ENCODE measurements around the gene DCP1B. TPM values are rescaled to one million over a fixed set of nuclear protein-coding genes. Genes with fewer than 3 reads are reported as not detected.

DCP1B gene
- total and polyA plus RNA-seq, 2 donors (not counting 3 experiments of a cell fraction or from before 2014, with no cell fraction given): 11.2 to 19.8 TPM

- no peak overlapping the region for H3K4me2 ChIP-seq (ENCODE audit: insufficient read depth, low read length)
- CTCF ChIA-PET: interaction anchor here (1.3 to 1.6 kb wide), 2 partner anchors 15 to 28 kb away, joined by 3 to 4 read pairs; no protein-coding TSS in a partner anchor
- H3K27me3 ChIP-seq (ENCODE audit: control insufficient read depth in 2 of 2, insufficient read depth in 2 of 2, low read length in 2 of 2): peaks cover 21 to 26% of the 10 kb centered on the region in 2 experiments
- FAIRE-seq: no peak
- TF ChIP-seq GATA2 (IDR thresholded peaks at IDR 0.05; ENCODE audit: insufficient read depth, insufficient read length, low read depth, low read length) (no peak), EZH2 (IDR thresholded peaks at IDR 0.05; ENCODE audit: borderline replicate concordance, low read depth, low read length, severe bottlenecking) (no peak), POLR2AphosphoS5 (IDR thresholded peaks at IDR 0.05; ENCODE audit: insufficient read depth, low read depth, low read length) (no peak), JUN (IDR thresholded peaks at IDR 0.05; ENCODE audit: borderline replicate concordance, insufficient read depth, insufficient read length, low read depth) (no peak), MYC (IDR thresholded peaks at IDR 0.05; ENCODE audit: low read depth, low read length) (no peak), MAX (IDR thresholded peaks at IDR 0.05; ENCODE audit: insufficient read depth, insufficient read length) (no peak), POLR2A (IDR thresholded peaks at IDR 0.05; ENCODE audit: low read depth, low read length) (no peak), FOS (IDR thresholded peaks at IDR 0.05; ENCODE audit: borderline replicate concordance, insufficient read depth, low read length) (no peak), CTCF (IDR thresholded peaks at IDR 0.05; ENCODE audit: extremely low read depth in 1 of 2, insufficient read depth in 1 of 2, low read depth in 1 of 2, low read length in 2 of 2) (no peak)
- H3K36me3 ChIP-seq (ENCODE audit: control insufficient read depth in 2 of 2, extremely low read depth in 1 of 2, insufficient read depth in 2 of 2, low read length in 2 of 2): no peaks in the 10 kb centered on the region
- H3K9ac ChIP-seq (replicated peaks; ENCODE audit: extremely low read depth, insufficient read depth, low read length): no peak overlapping the region
- H3K27ac ChIP-seq (ENCODE audit: insufficient read depth, low read depth, low read length): no peak overlapping the region
- intact Hi-C loops (cut with micrococcal nuclease): no loop called here
- DNase-seq (ENCODE audit: low read depth, low spot score): no peak
- no peaks in the 10 kb centered on the region for H3K4me1 ChIP-seq (ENCODE audit: control insufficient read depth, extremely low read depth, insufficient read depth, low read length)
- H3K9me1 ChIP-seq (replicated peaks; ENCODE audit: control insufficient read depth, extremely low read depth, insufficient read depth, low read length): no peaks in the 10 kb centered on the region
- no peaks in the 10 kb centered on the region for H3K9me3 ChIP-seq (replicated peaks; ENCODE audit: control insufficient read depth, insufficient read depth, low read length)
- dilution Hi-C loops (cut with MboI; ENCODE audit: extremely low pct_ligation_motif_present, low sequenced_read_pairs): no loop called here
- H2AFZ ChIP-seq (ENCODE audit: low read depth, low read length): no peak overlapping the region
- H3K79me2 ChIP-seq (ENCODE audit: control insufficient read depth, insufficient read depth, low read length): no peaks in the 10 kb centered on the region
- H3K4me3 ChIP-seq (replicated peaks in 1 of 3; ENCODE audit: insufficient read depth in 1 of 3, low read depth in 1 of 3, low read length in 3 of 3): no peak overlapping the region
- no peaks in the 10 kb centered on the region for H4K20me1 ChIP-seq (replicated peaks; ENCODE audit: control insufficient read depth, extremely low read depth, insufficient read depth, low read length)
- POLR2A ChIA-PET: no interaction called here
- no TSS peak for BruUV-seq (replicated peaks)
These were observed 14.9 kb upstream of the DCP1B start for GRCh38 chr12:2019126-2019525.

Data from endothelial cell of umbilical vein (primary cell).